ENCODE measurements around the gene ACTL7A.

Gene ACTL7A, protein sequence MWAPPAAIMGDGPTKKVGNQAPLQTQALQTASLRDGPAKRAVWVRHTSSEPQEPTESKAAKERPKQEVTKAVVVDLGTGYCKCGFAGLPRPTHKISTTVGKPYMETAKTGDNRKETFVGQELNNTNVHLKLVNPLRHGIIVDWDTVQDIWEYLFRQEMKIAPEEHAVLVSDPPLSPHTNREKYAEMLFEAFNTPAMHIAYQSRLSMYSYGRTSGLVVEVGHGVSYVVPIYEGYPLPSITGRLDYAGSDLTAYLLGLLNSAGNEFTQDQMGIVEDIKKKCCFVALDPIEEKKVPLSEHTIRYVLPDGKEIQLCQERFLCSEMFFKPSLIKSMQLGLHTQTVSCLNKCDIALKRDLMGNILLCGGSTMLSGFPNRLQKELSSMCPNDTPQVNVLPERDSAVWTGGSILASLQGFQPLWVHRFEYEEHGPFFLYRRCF

DNA sequence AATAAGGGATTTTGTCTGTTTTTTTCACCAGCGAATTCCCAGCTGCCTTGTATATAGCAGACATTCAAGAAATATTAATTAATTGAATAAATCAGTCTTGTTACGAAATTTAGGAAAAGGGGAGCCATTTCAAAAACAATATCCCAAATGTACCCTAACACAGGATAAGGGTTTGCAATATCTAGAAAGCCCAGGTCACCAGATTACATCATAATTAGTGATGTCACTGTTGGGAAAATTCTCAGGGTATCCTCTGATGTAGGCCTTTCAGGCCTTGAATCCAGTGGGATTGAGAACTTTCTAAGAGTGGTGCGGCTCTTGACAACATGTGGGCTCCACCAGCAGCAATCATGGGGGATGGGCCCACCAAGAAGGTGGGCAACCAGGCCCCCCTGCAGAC, at the start of gene ACTL7A:
TSS of gene ACTL7A (plus strand) at position 270 of the 400 bp plus-strand sequence. CDS start at position 327, 57 bp downstream.
- H3K27ac ChIP-seq (ENCODE audit: low read depth, low read length): no peak within 1 kb of the TSS
- no peak within 1 kb of the TSS for H3K4me3 ChIP-seq (ENCODE audit: low read depth in 1 of 2, low read length in 2 of 2)
- no peaks in the 10 kb centered on the region for H3K36me3 ChIP-seq (ENCODE audit: insufficient read depth, low read length)
- no peaks in the 10 kb centered on the region for H3K4me1 ChIP-seq (ENCODE audit: insufficient read depth, low read length)
- H3K27me3 ChIP-seq (ENCODE audit: control insufficient read depth in 1 of 2, insufficient read depth in 2 of 2, low read length in 2 of 2): no peaks in the 10 kb centered on the region
- H3K9me3 ChIP-seq (ENCODE audit: low read length): no peaks in the 10 kb centered on the region
- H3K9ac ChIP-seq (ENCODE audit: low read length): no peak within 1 kb of the TSS

DNA sequence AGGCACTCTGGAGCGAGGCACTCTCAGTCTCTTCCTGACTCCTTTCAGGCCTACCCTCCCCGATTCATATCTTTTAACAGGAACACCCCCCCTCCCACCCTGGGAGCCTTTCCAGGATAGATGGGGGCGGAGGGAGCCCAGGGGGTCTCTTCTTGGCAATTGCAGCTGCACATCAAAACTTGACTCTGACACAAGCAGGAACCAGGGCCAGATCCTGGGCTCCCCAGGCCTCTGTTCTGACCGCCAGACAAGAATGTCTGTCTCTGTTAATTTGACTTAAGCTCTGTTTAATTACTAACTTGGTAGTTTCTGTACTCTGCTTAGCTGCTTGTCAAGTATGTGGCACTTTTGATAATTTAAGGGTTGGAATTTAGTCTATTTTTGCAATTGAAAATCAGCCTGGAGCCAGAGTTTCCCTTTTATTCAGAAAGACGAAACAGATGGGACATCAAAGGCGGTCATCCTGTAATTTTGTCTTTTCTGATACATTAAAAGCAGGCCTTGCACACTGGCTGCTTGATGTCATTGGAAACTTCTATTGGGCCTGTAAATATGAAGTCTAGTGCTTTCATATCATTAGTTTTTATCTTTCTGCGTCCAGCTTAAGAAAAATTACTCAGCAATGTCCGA, 49.6 kb upstream of the ACTL7A start:
- H3K9ac ChIP-seq (ENCODE audit: low read length): no peak overlapping the region
- H3K27me3 ChIP-seq (ENCODE audit: control insufficient read depth in 1 of 2, insufficient read depth in 2 of 2, low read length in 2 of 2): no peaks in the 10 kb centered on the region
- H3K4me3 ChIP-seq (ENCODE audit: low read depth in 1 of 2, low read length in 2 of 2): no peak overlapping the region
- no peaks in the 10 kb centered on the region for H3K36me3 ChIP-seq (ENCODE audit: insufficient read depth, low read length)
- no peak overlapping the region for H3K27ac ChIP-seq (ENCODE audit: low read depth, low read length)
- H3K4me1 ChIP-seq (ENCODE audit: insufficient read depth, low read length): no peaks in the 10 kb centered on the region
- no peaks in the 10 kb centered on the region for H3K9me3 ChIP-seq (ENCODE audit: low read length)

DNA sequence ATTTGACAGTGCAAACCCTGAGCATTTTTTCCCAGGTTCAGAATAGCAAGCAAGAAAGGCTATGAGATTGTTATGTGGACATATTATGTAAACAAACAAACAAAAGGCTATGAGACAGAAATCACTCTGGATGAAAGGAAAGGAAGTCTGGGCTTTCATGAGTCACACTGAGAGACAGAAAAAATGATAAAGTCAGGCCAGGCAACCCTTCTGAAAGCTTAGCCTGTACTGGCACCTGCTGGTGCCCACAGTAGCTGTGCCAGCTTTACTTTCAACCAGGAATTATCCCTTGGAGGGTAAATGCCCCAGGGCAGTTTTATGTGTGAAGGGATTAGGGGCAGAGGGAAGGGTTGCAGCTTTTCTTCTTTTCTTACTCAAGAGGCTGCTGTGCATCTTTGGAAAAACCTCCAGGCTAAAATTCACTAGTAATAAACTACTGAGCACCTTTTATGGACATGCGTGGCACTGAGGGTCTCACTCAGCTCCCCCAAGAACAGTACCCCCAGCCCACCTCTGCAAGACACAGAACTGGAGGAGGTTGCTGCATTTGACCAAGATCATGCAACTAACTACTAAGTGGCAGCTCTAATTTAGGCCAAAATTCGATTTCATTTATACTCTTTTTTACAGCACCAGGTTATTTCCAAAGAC, 48.0 kb upstream of the ACTL7A start:
- no peak overlapping the region for H3K27ac ChIP-seq (ENCODE audit: low read depth, low read length)
- H3K9me3 ChIP-seq (ENCODE audit: low read length): no peaks in the 10 kb centered on the region
- no peak overlapping the region for H3K4me3 ChIP-seq (ENCODE audit: low read depth in 1 of 2, low read length in 2 of 2)
- H3K27me3 ChIP-seq (ENCODE audit: control insufficient read depth in 1 of 2, insufficient read depth in 2 of 2, low read length in 2 of 2): no peaks in the 10 kb centered on the region
- no peak overlapping the region for H3K9ac ChIP-seq (ENCODE audit: low read length)
- H3K4me1 ChIP-seq (ENCODE audit: insufficient read depth, low read length): no peaks in the 10 kb centered on the region
- H3K36me3 ChIP-seq (ENCODE audit: insufficient read depth, low read length): no peaks in the 10 kb centered on the region

DNA sequence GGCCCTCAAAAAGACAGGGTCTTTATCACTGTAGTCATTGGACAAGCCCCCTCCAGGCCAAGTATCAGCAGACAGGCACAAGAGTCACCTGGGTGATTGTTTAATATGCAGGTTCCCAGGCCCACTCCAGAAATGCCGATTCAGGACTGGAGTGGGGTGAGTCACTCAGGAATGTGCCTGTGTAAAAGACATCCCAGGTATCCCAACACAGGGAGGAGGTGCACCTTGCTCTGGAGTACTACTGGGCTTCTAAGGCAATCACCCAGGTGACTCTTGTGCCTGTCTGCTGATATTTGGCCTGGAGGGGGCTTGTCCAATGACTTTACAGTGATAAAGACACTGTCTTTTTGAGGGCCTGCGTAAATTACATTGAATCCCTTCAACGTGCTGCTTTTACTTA, 46.9 kb upstream of the ACTL7A start:
- H3K36me3 ChIP-seq (ENCODE audit: insufficient read depth, low read length): no peaks in the 10 kb centered on the region
- H3K27me3 ChIP-seq (ENCODE audit: control insufficient read depth in 1 of 2, insufficient read depth in 2 of 2, low read length in 2 of 2): no peaks in the 10 kb centered on the region
- H3K4me3 ChIP-seq (ENCODE audit: low read depth in 1 of 2, low read length in 2 of 2): no peak overlapping the region
- H3K27ac ChIP-seq (ENCODE audit: low read depth, low read length): no peak overlapping the region
- H3K4me1 ChIP-seq (ENCODE audit: insufficient read depth, low read length): no peaks in the 10 kb centered on the region
- no peak overlapping the region for H3K9ac ChIP-seq (ENCODE audit: low read length)
- no peaks in the 10 kb centered on the region for H3K9me3 ChIP-seq (ENCODE audit: low read length)

DNA sequence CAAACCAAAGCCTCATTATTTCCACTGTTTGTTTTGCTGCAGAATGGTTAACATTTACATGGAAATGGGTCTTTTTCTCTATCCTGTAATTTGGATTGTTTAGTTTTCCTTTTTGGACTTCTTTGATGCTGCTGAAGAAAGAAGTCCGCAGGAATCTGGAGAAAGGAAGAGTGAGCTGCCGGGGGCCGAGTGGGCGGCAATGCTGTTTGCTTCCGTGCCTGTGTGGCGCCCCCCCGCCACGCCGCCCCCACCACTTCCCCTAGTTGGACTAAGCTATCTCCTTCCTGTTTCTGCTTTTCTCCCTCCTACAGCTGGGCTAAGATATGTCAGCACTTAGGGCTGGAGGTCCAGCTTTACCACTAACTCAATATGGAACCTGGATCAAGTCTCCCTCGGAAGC, 46.0 kb upstream of the ACTL7A start:
- no peaks in the 10 kb centered on the region for H3K27me3 ChIP-seq (ENCODE audit: control insufficient read depth in 1 of 2, insufficient read depth in 2 of 2, low read length in 2 of 2)
- H3K4me1 ChIP-seq (ENCODE audit: insufficient read depth, low read length): no peaks in the 10 kb centered on the region
- H3K4me3 ChIP-seq (ENCODE audit: low read depth in 1 of 2, low read length in 2 of 2): no peak overlapping the region
- H3K9me3 ChIP-seq (ENCODE audit: low read length): no peaks in the 10 kb centered on the region
- no peak overlapping the region for H3K27ac ChIP-seq (ENCODE audit: low read depth, low read length)
- H3K9ac ChIP-seq (ENCODE audit: low read length): no peak overlapping the region
- H3K36me3 ChIP-seq (ENCODE audit: insufficient read depth, low read length): no peaks in the 10 kb centered on the region

DNA sequence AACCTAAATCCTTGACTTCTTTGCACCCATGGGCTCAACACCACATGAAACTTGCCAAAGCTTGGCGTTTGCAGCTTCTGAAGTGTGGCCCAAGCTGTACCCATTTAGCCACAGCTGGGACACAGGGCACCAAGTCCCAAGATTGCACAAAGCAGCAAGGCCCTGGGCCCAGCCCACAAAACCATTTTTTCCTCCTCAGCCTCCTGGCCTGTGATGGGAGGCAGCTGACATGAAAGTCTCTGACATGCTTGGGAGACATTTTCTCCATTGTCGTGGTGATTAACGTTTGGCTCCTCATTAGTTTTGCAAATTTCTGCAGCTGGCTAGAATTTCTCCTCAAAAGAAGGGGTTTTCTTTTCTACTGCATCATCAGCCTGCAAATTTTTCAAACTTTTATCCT, 38.2 kb upstream of the ACTL7A start:
- no peaks in the 10 kb centered on the region for H3K4me1 ChIP-seq (ENCODE audit: insufficient read depth, low read length)
- no peak overlapping the region for H3K27ac ChIP-seq (ENCODE audit: low read depth, low read length)
- H3K27me3 ChIP-seq (ENCODE audit: control insufficient read depth in 1 of 2, insufficient read depth in 2 of 2, low read length in 2 of 2): no peaks in the 10 kb centered on the region
- H3K4me3 ChIP-seq (ENCODE audit: low read depth in 1 of 2, low read length in 2 of 2): no peak overlapping the region
- H3K9ac ChIP-seq (ENCODE audit: low read length): no peak overlapping the region
- no peaks in the 10 kb centered on the region for H3K36me3 ChIP-seq (ENCODE audit: insufficient read depth, low read length)
- H3K9me3 ChIP-seq (ENCODE audit: low read length): no peaks in the 10 kb centered on the region

DNA sequence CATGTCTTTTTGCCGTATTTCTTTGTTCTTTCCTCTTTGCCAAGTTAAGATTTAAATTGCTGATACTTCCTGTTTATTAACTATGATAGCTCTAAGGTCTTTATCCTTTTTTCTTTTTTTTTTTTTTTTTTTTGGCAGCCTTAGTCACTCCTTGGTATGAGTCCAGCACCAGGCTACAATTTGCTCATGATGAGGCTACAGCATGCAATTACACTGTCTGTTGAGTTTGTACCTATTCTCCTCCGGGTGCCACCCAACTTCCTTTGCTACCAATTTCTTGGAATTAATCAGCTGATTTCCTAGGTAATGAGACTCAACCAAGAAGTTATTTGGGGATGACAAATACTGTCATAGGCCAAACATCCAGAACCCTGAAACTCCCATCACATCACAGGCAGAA, 31.8 kb upstream of the ACTL7A start:
- Histone ChIP-seq H3K27ac (ENCODE audit: low read depth, low read length) (no peak overlapping the region), H3K9ac (ENCODE audit: low read length) (no peak overlapping the region), H3K4me1 (ENCODE audit: insufficient read depth, low read length) (no peaks in the 10 kb centered on the region), H3K4me3 (ENCODE audit: low read depth in 1 of 2, low read length in 2 of 2) (no peak overlapping the region), H3K36me3 (ENCODE audit: insufficient read depth, low read length) (no peaks in the 10 kb centered on the region), H3K9me3 (ENCODE audit: low read length) (no peaks in the 10 kb centered on the region), H3K27me3 (ENCODE audit: control insufficient read depth in 1 of 2, insufficient read depth in 2 of 2, low read length in 2 of 2) (no peaks in the 10 kb centered on the region)

DNA sequence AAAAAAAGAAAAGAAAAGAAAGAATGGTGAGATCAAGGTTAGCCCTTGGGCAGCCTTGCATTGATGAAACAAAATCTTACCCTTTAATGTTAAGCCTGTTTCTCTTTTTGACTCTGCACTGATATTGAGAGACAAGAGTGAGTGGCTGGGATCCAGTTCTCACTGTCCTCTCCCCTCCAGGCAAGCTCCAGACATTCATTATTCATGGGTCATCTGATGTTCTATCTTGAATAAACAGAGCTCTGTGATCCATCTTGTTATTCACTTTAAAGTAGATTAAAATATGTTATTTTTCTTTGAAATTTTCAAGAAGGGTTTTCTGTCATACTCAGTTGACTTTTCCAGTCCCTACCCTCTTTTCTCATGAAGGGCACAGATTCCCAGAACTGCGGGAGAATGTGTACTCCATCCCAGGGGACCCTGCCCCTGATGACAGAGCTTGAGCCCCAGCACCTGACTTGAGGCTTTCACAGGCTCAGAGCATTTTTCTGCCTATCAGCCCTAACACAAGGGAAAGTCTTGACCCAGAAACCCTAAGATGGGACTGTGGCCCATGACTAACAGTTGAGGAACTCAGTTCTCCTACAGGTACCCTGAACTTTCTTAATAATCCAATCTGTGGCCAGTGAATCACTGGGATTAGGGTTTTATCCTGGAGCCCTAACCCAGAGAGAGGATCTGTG, 30.4 kb upstream of the ACTL7A start:
- H3K27me3 ChIP-seq (ENCODE audit: control insufficient read depth in 1 of 2, insufficient read depth in 2 of 2, low read length in 2 of 2): no peaks in the 10 kb centered on the region
- no peaks in the 10 kb centered on the region for H3K36me3 ChIP-seq (ENCODE audit: insufficient read depth, low read length)
- H3K9me3 ChIP-seq (ENCODE audit: low read length): no peaks in the 10 kb centered on the region
- H3K4me1 ChIP-seq (ENCODE audit: insufficient read depth, low read length): no peaks in the 10 kb centered on the region
- no peak overlapping the region for H3K4me3 ChIP-seq (ENCODE audit: low read depth in 1 of 2, low read length in 2 of 2)
- H3K9ac ChIP-seq (ENCODE audit: low read length): no peak overlapping the region
- H3K27ac ChIP-seq (ENCODE audit: low read depth, low read length): no peak overlapping the region

DNA sequence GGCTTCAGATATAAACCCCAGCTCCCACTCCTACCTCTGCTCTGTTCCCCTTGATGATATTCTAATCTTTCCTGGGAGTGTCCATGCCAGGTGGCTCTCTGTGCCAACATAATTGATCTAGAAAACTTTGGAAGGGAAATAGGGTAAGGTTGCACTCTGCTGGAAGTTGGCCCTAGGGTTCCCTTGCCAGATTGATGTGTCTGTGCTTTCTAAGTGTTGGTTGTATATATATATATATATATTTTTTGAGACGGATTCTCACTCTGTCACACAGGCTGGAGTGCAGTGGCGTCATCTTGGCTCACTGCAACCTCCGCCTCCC, 29.9 kb upstream of the ACTL7A start:
- Histone ChIP-seq H3K4me3 (ENCODE audit: low read depth in 1 of 2, low read length in 2 of 2) (no peak overlapping the region), H3K9me3 (ENCODE audit: low read length) (no peaks in the 10 kb centered on the region), H3K9ac (ENCODE audit: low read length) (no peak overlapping the region), H3K27me3 (ENCODE audit: control insufficient read depth in 1 of 2, insufficient read depth in 2 of 2, low read length in 2 of 2) (no peaks in the 10 kb centered on the region), H3K4me1 (ENCODE audit: insufficient read depth, low read length) (no peaks in the 10 kb centered on the region), H3K36me3 (ENCODE audit: insufficient read depth, low read length) (no peaks in the 10 kb centered on the region), H3K27ac (ENCODE audit: low read depth, low read length) (no peak overlapping the region)

DNA sequence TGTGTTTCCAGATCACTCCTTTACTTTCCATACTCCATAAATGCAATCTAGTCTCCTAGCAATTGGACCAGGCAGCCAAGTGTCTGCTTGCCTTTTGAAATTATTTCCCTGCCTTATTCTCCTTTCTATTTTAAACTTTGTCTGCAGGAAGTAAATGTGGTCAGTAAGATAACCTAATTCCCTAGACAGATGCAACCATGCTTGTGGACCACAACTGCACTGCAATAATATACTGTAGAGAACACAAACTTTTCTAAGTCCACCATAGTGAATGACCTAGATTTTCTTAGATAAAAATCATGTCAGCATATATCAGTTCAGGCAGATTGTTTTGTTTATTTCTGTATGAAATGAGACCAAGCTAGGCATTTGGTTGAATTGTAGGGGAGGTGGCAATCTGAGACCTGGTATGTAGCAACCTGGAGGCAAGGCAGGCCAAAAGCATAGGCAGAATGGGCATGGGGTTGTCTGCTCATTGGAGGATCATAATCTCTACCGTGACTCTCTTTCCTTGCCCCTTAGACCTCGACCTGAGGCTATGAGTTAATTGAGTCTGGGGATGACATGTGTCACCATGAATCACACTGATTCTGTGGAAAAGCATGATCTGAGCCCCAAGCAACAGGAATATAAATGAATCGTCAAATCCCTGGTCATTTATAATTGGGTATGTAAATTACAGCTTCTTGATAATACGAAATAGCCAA, 27.0 kb upstream of the ACTL7A start:
- H3K9me3 ChIP-seq (ENCODE audit: low read length): no peaks in the 10 kb centered on the region
- no peaks in the 10 kb centered on the region for H3K4me1 ChIP-seq (ENCODE audit: insufficient read depth, low read length)
- no peaks in the 10 kb centered on the region for H3K27me3 ChIP-seq (ENCODE audit: control insufficient read depth in 1 of 2, insufficient read depth in 2 of 2, low read length in 2 of 2)
- H3K36me3 ChIP-seq (ENCODE audit: insufficient read depth, low read length): no peaks in the 10 kb centered on the region
- H3K27ac ChIP-seq (ENCODE audit: low read depth, low read length): no peak overlapping the region
- H3K4me3 ChIP-seq (ENCODE audit: low read depth in 1 of 2, low read length in 2 of 2): no peak overlapping the region
- H3K9ac ChIP-seq (ENCODE audit: low read length): no peak overlapping the region

DNA sequence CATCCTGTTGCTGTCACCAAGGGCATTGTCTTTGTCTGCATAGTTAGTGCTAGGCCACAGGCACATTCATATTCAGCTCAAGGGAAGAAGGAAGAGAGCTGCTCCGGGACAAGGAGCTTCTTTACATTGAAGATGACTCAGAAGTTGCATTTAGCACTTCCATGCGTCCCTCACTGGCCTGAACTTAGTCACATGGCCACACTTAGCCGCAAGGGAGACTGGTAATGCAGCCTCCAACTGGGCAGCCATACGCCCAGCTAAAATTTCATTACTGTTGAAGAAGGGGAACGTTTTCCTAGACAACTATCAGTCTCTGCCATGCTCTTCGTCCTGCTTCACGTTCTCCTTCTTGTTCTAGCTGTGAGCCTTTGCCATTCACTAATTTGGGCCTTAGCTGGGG, 26.2 kb upstream of the ACTL7A start:
- H3K36me3 ChIP-seq (ENCODE audit: insufficient read depth, low read length): no peaks in the 10 kb centered on the region
- H3K9ac ChIP-seq (ENCODE audit: low read length): no peak overlapping the region
- no peaks in the 10 kb centered on the region for H3K27me3 ChIP-seq (ENCODE audit: control insufficient read depth in 1 of 2, insufficient read depth in 2 of 2, low read length in 2 of 2)
- H3K9me3 ChIP-seq (ENCODE audit: low read length): no peaks in the 10 kb centered on the region
- no peaks in the 10 kb centered on the region for H3K4me1 ChIP-seq (ENCODE audit: insufficient read depth, low read length)
- no peak overlapping the region for H3K27ac ChIP-seq (ENCODE audit: low read depth, low read length)
- no peak overlapping the region for H3K4me3 ChIP-seq (ENCODE audit: low read depth in 1 of 2, low read length in 2 of 2)
